ENCODE measurements around the gene BEND4. TPM values are rescaled to one million over a fixed set of nuclear protein-coding genes. Genes with fewer than 3 reads are reported as not detected.
"Not testable (repeated sequence)": the region's sequence is repeated elsewhere in the genome, so short reads cannot be mapped to it uniquely, and the experiment has no call there.

BEND4 gene
- total RNA-seq (2014; rRNA removed; shearing (Covaris generic)): not detected in 2 replicates

GRCh38 chr4:42152507-42153504 lies at the start of gene BEND4:
Gene BEND4, minus strand, starts transcription at chr4:42152655. Its CDS starts 512 bp downstream, at chr4:42152143.
- Histone ChIP-seq H3K36me3 (no peaks in the 10 kb centered on the region), H3K4me3 (no peak within 1 kb of the TSS), H3K9me3 (replicated peaks) (no peaks in the 10 kb centered on the region), H3K27me3 (replicated peaks) (peaks cover 16% of the 10 kb centered on the region), H3K4me1 (replicated peaks) (no peaks in the 10 kb centered on the region), H3K27ac (no peak within 1 kb of the TSS)
- no peak for DNase-seq (ENCODE audit: low read depth in 1 of 2, low spot score in 2 of 2)

GRCh38 chr4:42197341-42197740 lies 44.9 kb upstream of the BEND4 start:
- Histone ChIP-seq H3K9me3 (replicated peaks) (no peaks in the 10 kb centered on the region), H3K36me3 (no peaks in the 10 kb centered on the region), H3K4me1 (replicated peaks) (no peaks in the 10 kb centered on the region), H3K27me3 (replicated peaks) (no peaks in the 10 kb centered on the region), H3K4me3 (no peak overlapping the region), H3K27ac (no peak overlapping the region)
- no peak for DNase-seq (ENCODE audit: low read depth in 1 of 2, low spot score in 2 of 2)

- Histone ChIP-seq H3K9me3 (replicated peaks) (no peaks in the 10 kb centered on the region), H3K4me3 (no peak overlapping the region), H3K36me3 (no peaks in the 10 kb centered on the region), H3K4me1 (replicated peaks) (no peaks in the 10 kb centered on the region), H3K27ac (no peak overlapping the region), H3K27me3 (replicated peaks) (no peaks in the 10 kb centered on the region)
- no peak for DNase-seq (ENCODE audit: low read depth in 1 of 2, low spot score in 2 of 2)
Observed at GRCh38 chr4:42172921-42173320, 20.5 kb upstream of the BEND4 start.

- H3K27ac ChIP-seq: no peak overlapping the region
- no peak for DNase-seq (ENCODE audit: low read depth in 1 of 2, low spot score in 2 of 2)
- no peaks in the 10 kb centered on the region for H3K4me1 ChIP-seq (replicated peaks)
- no peaks in the 10 kb centered on the region for H3K36me3 ChIP-seq
- H3K9me3 ChIP-seq (replicated peaks): no peaks in the 10 kb centered on the region
- H3K27me3 ChIP-seq (replicated peaks): no peaks in the 10 kb centered on the region
- H3K4me3 ChIP-seq: no peak overlapping the region
Observed at GRCh38 chr4:42172128-42172790, 19.8 kb upstream of the BEND4 start.

- DNase-seq (ENCODE audit: low read depth in 1 of 2, low spot score in 2 of 2): no peak
- H3K9me3 ChIP-seq (replicated peaks): no peaks in the 10 kb centered on the region
- no peaks in the 10 kb centered on the region for H3K27me3 ChIP-seq (replicated peaks)
- H3K27ac ChIP-seq: no peak overlapping the region
- no peaks in the 10 kb centered on the region for H3K36me3 ChIP-seq
- no peaks in the 10 kb centered on the region for H3K4me1 ChIP-seq (replicated peaks)
- no peak overlapping the region for H3K4me3 ChIP-seq
Observed at GRCh38 chr4:42167709-42168108, 15.3 kb upstream of the BEND4 start.

DNA sequence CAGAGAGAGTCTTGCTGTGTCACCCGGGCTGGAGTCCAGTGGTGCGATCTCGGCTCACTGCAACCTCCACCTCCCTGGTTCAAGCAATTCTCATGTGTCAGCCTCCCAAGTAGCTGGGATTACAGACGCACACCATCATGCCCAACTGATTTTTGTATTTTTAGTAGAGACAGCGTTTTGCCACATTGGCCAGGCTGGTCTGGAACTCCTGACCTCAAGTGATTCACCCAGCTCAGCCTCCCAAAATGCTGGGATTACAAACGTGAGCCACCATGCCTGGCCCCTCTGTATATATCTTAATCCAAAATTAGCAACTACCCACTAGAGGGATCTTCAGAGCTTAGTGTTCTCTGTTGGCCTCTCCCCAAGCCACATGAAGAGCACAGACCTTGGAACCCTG lies 13.7 kb upstream of the BEND4 start:
- H3K4me1 ChIP-seq (replicated peaks); H3K36me3 ChIP-seq; H3K27ac ChIP-seq; DNase-seq (ENCODE audit: low read depth in 1 of 2, low spot score in 2 of 2); H3K9me3 ChIP-seq (replicated peaks); H3K4me3 ChIP-seq; H3K27me3 ChIP-seq (replicated peaks): not testable (repeated sequence)

- H3K9me3 ChIP-seq (replicated peaks): no peaks in the 10 kb centered on the region
- no peak overlapping the region for H3K4me3 ChIP-seq
- no peaks in the 10 kb centered on the region for H3K4me1 ChIP-seq (replicated peaks)
- H3K27ac ChIP-seq: no peak overlapping the region
- H3K36me3 ChIP-seq: no peaks in the 10 kb centered on the region
- no peak for DNase-seq (ENCODE audit: low read depth in 1 of 2, low spot score in 2 of 2)
- H3K27me3 ChIP-seq (replicated peaks): no peaks in the 10 kb centered on the region
Observed at GRCh38 chr4:42159271-42160001, 7.0 kb upstream of the BEND4 start.

- H3K27me3 ChIP-seq (replicated peaks): peaks cover 16% of the 10 kb centered on the region
- no peaks in the 10 kb centered on the region for H3K9me3 ChIP-seq (replicated peaks)
- H3K27ac ChIP-seq: no peak overlapping the region
- H3K36me3 ChIP-seq: no peaks in the 10 kb centered on the region
- DNase-seq (ENCODE audit: low read depth in 1 of 2, low spot score in 2 of 2): no peak
- no peak overlapping the region for H3K4me3 ChIP-seq
- no peaks in the 10 kb centered on the region for H3K4me1 ChIP-seq (replicated peaks)
Observed at GRCh38 chr4:42151568-42152506, 618 bp downstream of the BEND4 start.

DNA sequence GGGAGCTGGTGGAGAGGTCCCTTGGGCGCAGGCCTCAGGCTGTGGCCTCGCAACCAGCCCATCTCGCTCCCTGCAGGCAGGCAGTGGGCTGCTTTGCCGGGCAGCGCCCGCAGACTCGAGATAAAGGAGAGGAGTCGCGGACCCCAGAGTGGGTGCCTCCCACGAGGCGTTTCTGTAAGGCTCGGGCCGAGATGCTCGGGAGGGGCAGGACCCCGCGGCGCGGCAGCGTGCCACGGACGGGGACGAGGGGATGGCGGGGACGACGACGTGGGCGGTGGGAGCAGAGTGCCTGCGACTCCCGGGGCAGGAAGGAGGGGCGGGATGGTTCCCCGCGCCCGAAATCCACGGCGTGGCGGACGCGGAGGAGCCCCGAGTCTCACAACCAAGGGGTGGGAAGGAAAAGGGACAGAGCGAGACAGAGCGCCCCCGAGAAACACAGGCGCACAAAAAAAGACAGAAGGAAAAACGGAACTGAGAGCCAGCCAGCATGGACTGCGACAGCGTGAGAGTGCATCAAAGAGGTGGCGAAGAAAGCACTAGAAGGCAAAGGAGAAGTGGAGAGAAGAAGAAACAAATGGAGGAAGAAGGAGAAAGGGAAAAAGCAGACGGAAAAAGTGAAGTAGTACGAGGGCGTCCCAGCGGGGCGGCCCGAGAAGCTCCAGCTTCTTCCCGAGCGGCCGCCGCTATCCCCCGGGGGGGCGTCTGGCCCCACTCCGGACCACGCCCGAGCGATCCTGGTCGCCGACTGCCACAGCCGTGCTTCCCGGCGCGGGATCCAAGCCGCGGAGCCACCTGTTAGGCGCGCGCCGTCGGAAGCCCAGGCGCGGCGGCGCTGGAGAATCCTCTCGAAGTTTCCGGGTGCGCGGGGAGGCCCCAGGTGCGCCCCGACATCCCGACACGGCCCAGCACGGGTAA lies 1.5 kb downstream of the BEND4 start:
- no peaks in the 10 kb centered on the region for H3K9me3 ChIP-seq (replicated peaks)
- no peak overlapping the region for H3K4me3 ChIP-seq
- no peaks in the 10 kb centered on the region for H3K4me1 ChIP-seq (replicated peaks)
- no peak for DNase-seq (ENCODE audit: low read depth in 1 of 2, low spot score in 2 of 2)
- no peaks in the 10 kb centered on the region for H3K36me3 ChIP-seq
- no peak overlapping the region for H3K27ac ChIP-seq
- H3K27me3 ChIP-seq (replicated peaks): peaks cover 16% of the 10 kb centered on the region

DNA sequence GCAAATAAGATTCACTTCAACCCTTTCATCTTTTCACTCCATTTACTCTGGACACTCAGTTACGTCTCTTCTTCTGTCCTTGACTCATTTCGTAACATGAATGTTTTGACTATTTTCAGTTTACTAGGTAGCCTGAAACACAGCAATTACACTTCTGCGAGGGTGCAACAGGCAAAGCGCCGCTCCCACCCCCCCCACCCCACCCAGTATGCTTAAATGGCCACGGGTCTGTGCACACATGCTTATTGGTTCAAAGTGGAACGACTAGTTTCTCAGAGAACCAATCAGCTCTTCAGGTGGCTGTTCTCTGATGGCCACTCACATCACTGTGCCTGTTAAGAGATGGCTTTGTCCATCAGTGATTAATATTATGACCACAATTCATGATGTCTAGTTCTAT lies 3.5 kb downstream of the BEND4 start:
- DNase-seq (ENCODE audit: low read depth in 1 of 2, low spot score in 2 of 2): no peak
- H3K9me3 ChIP-seq (replicated peaks): no peaks in the 10 kb centered on the region
- no peaks in the 10 kb centered on the region for H3K4me1 ChIP-seq (replicated peaks)
- no peaks in the 10 kb centered on the region for H3K36me3 ChIP-seq
- H3K4me3 ChIP-seq: no peak overlapping the region
- H3K27me3 ChIP-seq (replicated peaks): peaks cover 16% of the 10 kb centered on the region
- H3K27ac ChIP-seq: no peak overlapping the region

DNA sequence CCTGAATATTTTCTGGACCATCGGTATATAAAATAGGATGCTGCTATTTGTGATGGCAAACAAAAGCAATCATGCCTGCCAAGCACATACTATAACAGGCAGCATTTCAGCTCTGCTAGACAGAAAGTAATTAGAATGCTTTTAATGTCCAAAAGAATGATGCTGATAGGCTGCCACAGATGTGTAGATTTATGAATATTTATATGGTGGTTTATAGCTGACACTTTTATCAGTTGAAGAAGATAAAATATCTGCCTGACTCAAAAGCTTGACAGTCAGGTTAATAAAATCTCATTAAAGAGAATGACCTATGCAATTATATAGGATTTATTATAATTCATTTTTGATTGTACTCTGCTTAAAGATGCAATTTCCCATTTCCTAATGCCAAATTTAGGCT lies 4.0 kb downstream of the BEND4 start:
- H3K27ac ChIP-seq: no peak overlapping the region
- H3K4me1 ChIP-seq (replicated peaks): no peaks in the 10 kb centered on the region
- DNase-seq (ENCODE audit: low read depth in 1 of 2, low spot score in 2 of 2): no peak
- peaks cover 16% of the 10 kb centered on the region for H3K27me3 ChIP-seq (replicated peaks)
- no peaks in the 10 kb centered on the region for H3K36me3 ChIP-seq
- H3K4me3 ChIP-seq: no peak overlapping the region
- H3K9me3 ChIP-seq (replicated peaks): no peaks in the 10 kb centered on the region

DNA sequence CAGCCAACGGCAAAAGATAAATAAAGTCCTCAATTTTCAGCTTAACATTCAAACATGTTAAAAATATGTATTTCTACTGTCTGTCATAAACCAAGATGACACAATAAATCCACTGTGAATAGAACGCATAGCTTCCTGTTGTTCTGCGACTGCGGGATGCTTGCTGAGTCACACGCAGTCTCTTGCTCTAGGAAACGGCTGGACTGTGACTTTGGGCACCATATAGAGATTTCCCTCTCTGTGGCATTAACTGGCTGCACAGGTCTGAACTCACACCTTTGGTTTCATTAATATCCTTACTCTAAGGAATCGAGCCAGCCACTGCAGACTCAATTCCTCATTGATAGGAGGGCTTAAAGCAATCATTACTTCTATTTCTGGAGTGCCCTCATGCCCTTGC lies 8.4 kb downstream of the BEND4 start:
- no peaks in the 10 kb centered on the region for H3K9me3 ChIP-seq (replicated peaks)
- no peaks in the 10 kb centered on the region for H3K36me3 ChIP-seq
- no peaks in the 10 kb centered on the region for H3K4me1 ChIP-seq (replicated peaks)
- H3K27me3 ChIP-seq (replicated peaks): no peaks in the 10 kb centered on the region
- H3K27ac ChIP-seq: no peak overlapping the region
- H3K4me3 ChIP-seq: no peak overlapping the region
- DNase-seq (ENCODE audit: low read depth in 1 of 2, low spot score in 2 of 2): no peak

Measured in SJSA1 (cell line).